GM23248 (cell line): Measurements from ENCODE around the gene GBP5.

ENCODE experiments used
- EZH2 ChIP-seq: fragments of 200-600 bp; sonication (generic); IDR thresholded peaks from 2 replicates; pipeline ENCODE4 v1.6.1; 2018; ENCODE audit warnings: antibody characterized with exemption, mild to moderate bottlenecking; ENCODE audit not compliant: insufficient read depth, poor library complexity, severe bottlenecking
- EZH2phosphoT487 ChIP-seq: fragments of 200-600 bp; sonication (generic); IDR thresholded peaks from 2 replicates; pipeline ENCODE4 v1.6.1; 2018; ENCODE audit warnings: antibody characterized with exemption, moderate library complexity, mild to moderate bottlenecking, low read depth; ENCODE audit not compliant: insufficient read depth

- TF ChIP-seq EZH2phosphoT487 (no peak), EZH2 (no peak)
These were observed 691 bp upstream of the GBP5 start for GRCh38 chr1:89273324-89273778.
